KBM-7 (cell line): ENCODE results near the gene TMEM132D.

ENCODE experiments used
- DNase-seq: peaks from one replicate; pipeline ENCODE4 v3.0.0-alpha.2; 2015
- in situ Hi-C: fragments of 300-500 bp; cut with MboI; formaldehyde crosslinking; loops from 2 replicates; pipeline ENCODE4 v1.14.3; 2020; ENCODE audit warnings: low sequenced_read_pairs, low pct_unique_long_range_greater_than_20kb, mixed read lengths

The TMEM132D gene

GRCh38 chr12:129830796-129831195 is 73.0 kb downstream of the TMEM132D start:
- in situ Hi-C loops = no loop called here
- DNase-seq = no peak

GRCh38 chr12:129827866-129828384 is 75.9 kb downstream of the TMEM132D start:
- in situ Hi-C loops = no loop called here
- DNase-seq = no peak

- no peak for DNase-seq
- in situ Hi-C loops = no loop called here
These were observed 76.5 kb downstream of the TMEM132D start for GRCh38 chr12:129827102-129827865.

- DNase-seq = no peak
- in situ Hi-C loops = no loop called here
These were observed 77.6 kb downstream of the TMEM132D start for GRCh38 chr12:129826273-129826672.

- in situ Hi-C loops = no loop called here
These were observed 78.5 kb downstream of the TMEM132D start for GRCh38 chr12:129825316-129825715.

GRCh38 chr12:129821964-129822363 is 81.9 kb downstream of the TMEM132D start:
- in situ Hi-C loops = no loop called here
- DNase-seq = no peak

More at GRCh38 chr12:129825316-129825715, 78.5 kb downstream of the TMEM132D start:
- DNase-seq = no peak

GRCh38 chr12:129819391-129819790 is 84.4 kb downstream of the TMEM132D start:
- in situ Hi-C loops = no loop called here
- DNase-seq = no peak

GRCh38 chr12:129815846-129816245 is 88.0 kb downstream of the TMEM132D start:
- in situ Hi-C loops = no loop called here
- DNase-seq = no peak

- in situ Hi-C loops = no loop called here
- DNase-seq = no peak
These were observed 91.9 kb downstream of the TMEM132D start for GRCh38 chr12:129811963-129812362.

GRCh38 chr12:129807136-129807535 is 96.7 kb downstream of the TMEM132D start:
- DNase-seq = no peak
- in situ Hi-C loops = no loop called here

GRCh38 chr12:129791396-129791795 is 112.4 kb downstream of the TMEM132D start:
- no peak for DNase-seq
- in situ Hi-C loops = no loop called here

- in situ Hi-C loops = no loop called here
These were observed 112.9 kb downstream of the TMEM132D start for GRCh38 chr12:129790930-129791329.

GRCh38 chr12:129790331-129790730 is 113.5 kb downstream of the TMEM132D start:
- in situ Hi-C loops = no loop called here
- no peak for DNase-seq

More at GRCh38 chr12:129790930-129791329, 112.9 kb downstream of the TMEM132D start:
- DNase-seq = no peak

GRCh38 chr12:129789921-129790320 is 113.9 kb downstream of the TMEM132D start:
- in situ Hi-C loops = no loop called here
- DNase-seq = no peak

GRCh38 chr12:129788506-129789084 is 115.2 kb downstream of the TMEM132D start:
- DNase-seq = no peak
- in situ Hi-C loops = no loop called here

- in situ Hi-C loops = no loop called here
- no peak for DNase-seq
These were observed 123.8 kb downstream of the TMEM132D start for GRCh38 chr12:129779989-129780388.

- DNase-seq = no peak
- in situ Hi-C loops = no loop called here
These were observed 124.8 kb downstream of the TMEM132D start for GRCh38 chr12:129779033-129779432.

GRCh38 chr12:129776977-129777667 is 126.7 kb downstream of the TMEM132D start:
- in situ Hi-C loops = no loop called here
- no peak for DNase-seq

- DNase-seq = no peak
- in situ Hi-C loops = no loop called here
These were observed 131.0 kb downstream of the TMEM132D start for GRCh38 chr12:129772501-129773493.
